HG03521 (cell line): Measurements from ENCODE around the gene SLITRK4.

Experiments
- ATAC-seq: cut with Tn5 transposase; IDR thresholded peaks from one replicate; pipeline ENCODE4 v1.9.1; 2021; ENCODE audit warnings: mild to moderate bottlenecking, moderate library complexity; ENCODE audit not compliant: unreplicated experiment

The SLITRK4 gene, protein sequence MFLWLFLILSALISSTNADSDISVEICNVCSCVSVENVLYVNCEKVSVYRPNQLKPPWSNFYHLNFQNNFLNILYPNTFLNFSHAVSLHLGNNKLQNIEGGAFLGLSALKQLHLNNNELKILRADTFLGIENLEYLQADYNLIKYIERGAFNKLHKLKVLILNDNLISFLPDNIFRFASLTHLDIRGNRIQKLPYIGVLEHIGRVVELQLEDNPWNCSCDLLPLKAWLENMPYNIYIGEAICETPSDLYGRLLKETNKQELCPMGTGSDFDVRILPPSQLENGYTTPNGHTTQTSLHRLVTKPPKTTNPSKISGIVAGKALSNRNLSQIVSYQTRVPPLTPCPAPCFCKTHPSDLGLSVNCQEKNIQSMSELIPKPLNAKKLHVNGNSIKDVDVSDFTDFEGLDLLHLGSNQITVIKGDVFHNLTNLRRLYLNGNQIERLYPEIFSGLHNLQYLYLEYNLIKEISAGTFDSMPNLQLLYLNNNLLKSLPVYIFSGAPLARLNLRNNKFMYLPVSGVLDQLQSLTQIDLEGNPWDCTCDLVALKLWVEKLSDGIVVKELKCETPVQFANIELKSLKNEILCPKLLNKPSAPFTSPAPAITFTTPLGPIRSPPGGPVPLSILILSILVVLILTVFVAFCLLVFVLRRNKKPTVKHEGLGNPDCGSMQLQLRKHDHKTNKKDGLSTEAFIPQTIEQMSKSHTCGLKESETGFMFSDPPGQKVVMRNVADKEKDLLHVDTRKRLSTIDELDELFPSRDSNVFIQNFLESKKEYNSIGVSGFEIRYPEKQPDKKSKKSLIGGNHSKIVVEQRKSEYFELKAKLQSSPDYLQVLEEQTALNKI

DNA sequence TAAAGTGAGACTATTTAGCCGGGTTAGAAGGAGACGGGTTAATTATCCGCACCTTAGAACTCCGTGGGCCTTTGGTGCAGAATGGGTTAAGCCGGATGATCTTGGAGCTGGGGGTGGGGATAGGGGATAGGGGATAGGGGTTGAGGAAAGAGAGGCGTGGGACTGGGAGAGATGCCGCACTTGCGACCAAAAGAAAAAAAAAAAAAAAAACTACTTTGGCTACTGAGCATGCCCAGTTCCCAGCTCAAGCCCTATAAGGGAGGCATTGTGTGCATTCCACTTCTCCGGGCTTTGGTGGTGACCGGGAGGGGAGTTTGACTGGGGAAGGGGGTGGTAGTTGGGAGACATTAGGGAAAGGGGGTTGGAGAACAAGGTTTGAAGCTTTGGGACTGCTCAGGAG, at the start of gene SLITRK4:
Gene SLITRK4 (minus strand): TSS at position 187 of the 400 bp plus-strand sequence. CDS start 4,993 bp downstream, outside the sequence.
- no peak for ATAC-seq

DNA sequence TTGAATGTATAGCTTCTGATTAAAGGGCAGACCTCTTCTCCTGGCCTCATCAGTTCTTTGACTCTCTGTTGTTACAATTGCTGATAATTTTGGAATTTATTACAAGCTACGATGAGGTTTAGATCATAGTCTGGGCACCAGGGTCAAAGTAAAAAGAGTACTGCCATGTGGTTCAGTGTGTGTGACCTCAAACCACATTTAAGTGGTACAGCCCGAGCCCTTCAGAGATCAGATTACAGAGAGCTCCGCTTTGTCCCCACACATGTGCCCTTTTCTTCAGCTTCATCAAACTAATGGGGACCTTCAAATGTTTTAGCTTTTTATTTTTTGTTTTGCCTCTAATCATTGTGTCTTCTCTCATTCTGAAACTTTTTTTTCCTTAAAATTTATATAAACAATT, 47.6 kb upstream of the SLITRK4 start:
- ATAC-seq = no peak

DNA sequence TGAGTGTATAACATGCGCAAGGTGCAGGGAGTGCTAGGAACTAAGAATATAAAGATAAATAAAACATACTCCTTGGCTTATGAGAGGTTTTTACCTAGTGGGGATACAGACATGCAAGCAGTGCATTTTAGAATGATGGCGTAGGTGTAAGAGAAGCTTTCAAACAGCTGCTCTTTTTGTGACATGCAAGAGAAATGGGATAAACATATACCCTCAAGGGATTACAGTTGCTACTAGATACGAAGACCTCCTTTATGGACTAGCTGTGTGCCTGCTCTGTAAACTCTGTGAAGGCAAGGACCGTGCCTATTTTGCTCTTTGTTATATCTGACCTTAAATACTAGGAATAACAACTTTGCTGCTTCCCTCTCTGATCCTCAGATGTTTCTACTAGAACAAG, 39.0 kb upstream of the SLITRK4 start:
- ATAC-seq = no peak

DNA sequence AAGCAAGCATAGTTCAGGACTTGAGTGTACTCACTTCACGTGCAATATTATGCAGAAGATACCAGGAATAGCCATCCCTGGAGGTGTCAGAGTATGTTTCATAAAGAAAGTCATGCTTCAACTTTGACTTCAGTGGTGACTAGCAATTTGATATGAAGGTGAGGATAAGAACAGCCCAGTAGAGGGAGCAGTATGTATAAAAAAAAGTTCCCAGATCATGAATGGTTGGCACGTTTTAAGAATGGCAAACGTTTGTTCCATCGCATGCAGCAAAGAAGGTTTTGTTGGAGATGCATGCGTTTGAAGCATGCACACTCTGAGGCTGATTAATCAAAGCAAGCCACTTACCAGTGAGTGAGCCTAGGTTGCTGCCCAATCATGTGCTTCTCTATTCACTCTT, 33.5 kb upstream of the SLITRK4 start:
- ATAC-seq = no peak

DNA sequence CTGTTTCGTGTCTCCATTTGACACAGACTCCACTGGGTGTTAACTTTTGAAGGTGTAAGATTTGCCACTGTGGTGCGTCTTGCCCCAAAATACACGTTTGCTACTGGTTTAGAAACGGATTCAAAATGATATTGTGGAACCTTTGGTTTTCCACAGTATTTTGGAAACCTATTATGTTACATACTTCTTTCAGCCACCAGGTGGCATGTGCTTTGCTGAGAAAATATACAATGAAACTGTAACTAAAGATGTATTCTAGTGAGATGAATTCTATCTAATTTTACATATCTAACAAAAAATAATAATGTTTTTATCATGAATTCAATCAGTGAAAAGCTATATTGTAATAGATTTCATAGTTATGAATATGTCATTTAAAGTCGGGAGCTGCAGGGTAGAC, 28.4 kb upstream of the SLITRK4 start:
- no peak for ATAC-seq

DNA sequence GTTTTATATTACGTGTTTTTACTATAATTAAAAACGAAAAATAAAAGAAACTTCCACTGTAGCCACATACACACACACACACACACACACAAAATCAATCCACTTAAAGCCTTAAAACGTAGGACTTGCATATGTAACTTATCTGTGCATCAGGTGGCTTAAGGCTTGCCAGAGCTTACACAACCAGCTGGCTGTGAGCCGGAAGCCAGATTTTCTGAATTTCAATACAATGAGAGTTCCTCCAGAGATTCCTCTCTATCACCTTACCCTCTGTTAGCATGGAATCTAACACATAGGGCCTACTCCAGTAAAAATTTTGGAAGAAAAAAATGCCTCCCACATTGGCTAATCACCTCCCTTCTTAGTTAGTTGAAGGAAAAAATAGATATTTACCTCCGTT, 27.9 kb upstream of the SLITRK4 start:
- no peak for ATAC-seq

DNA sequence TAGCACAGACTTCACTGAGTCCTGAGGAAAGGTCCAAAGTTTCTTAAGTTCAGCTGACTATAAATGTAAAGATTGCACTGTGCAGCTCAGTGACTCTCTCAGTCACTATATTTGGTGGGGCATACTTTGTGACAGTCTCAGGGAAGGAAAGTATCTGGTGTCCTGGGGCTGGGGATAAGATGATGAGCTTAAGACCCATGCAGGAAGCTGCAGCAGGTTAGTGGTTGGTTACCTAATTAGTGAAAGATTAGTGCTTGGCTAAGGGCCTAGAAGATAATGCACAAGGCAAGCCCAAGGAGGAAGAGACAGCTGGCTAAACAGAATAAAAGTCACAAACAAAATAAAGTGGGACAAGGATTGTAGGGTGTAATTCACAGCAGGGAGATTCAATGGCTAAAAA, 25.4 kb upstream of the SLITRK4 start:
- no peak for ATAC-seq

DNA sequence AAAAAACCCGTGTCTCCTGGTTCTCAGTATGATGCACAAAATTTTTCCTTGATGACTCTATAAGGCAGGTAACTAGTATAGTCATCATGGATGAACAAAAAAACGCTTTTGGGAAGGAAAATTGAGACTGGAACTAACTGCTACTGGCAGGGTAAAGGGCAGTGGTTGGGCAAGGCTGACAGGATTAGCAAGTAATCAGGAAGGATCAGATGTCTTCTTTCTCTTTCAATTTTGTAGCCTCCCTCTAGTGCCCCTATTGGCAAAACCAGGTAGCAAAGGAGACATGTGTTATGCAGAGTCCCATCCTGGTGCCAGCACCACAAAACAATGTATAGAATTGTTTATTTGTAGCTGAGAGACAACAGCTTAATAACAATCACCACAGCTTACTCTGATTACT, 12.8 kb upstream of the SLITRK4 start:
- no peak for ATAC-seq

DNA sequence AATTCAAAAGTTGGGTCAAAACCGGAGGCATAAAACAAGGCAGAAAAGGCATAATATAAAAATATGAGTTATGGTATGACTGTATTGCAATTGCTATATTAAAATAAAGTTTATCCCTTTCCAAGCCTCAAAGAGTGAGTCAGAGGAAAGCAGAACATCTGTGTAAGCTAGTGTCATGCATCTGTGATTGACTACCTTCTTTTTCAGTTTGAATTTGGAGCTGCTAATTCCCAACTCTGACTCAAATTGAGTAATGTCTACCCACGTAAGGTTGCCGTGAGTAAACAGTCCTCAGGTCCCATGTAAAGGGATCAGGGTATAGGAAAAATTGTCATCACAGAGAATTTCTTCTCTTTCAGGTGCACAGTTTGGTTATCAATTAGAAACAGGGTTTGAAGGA, 6.5 kb upstream of the SLITRK4 start:
- no peak for ATAC-seq

DNA sequence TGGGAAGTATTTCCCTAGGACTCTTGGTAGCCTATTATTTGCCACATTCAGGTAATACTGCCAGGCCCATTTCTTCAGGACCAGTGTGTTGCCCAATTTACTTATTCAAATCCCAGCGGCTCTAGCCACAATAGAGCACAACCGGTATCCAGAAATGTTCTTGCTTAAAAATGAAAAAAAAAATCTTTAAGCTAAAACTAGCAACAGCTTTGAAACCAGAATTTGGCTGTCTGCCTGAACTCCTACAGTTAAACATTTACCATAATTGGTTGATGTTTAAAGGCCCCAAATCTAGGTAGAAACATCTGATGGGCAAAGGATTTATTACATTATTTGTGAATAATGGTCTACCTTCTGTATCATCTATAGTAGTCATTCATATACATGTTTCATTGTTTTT, 930 bp upstream of the SLITRK4 start:
- ATAC-seq = no peak

DNA sequence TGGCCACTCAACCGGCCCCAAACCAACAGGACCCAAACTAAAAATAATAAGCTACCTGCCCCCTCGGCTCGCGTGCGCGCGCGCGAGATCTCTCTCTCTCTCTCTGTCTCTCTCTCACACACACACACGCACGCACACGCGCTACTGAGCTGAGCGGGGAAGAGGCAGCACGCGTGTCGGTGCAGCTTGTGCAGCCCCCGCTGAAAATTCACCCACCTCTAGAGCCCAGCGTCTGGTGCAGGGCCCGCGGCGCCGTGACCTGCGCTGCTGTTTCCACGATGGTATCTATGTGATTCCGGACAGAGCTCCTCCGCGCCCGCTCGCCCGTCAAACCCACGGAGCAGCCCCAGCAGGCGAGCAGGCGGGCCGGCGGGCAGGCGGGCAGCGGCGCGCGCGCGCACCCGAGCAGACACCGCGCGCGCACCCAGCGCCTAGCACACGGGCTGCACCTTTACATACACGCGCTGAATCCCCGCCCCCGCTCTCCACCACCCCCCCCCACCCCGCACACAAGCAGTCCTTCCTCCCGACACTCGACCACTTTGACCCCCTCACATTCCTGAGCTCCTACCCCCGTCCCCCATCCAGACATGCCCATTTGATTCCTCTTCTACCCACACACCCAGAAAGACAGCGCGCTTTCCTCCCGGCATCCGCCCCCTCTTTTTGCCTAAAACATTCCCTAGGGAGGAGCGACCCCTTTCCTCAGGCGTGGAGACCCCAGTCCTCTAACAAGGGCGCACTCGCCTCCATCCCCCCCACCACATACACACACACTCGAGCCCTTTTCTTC, 1.0 kb downstream of the SLITRK4 start:
- no peak for ATAC-seq

DNA sequence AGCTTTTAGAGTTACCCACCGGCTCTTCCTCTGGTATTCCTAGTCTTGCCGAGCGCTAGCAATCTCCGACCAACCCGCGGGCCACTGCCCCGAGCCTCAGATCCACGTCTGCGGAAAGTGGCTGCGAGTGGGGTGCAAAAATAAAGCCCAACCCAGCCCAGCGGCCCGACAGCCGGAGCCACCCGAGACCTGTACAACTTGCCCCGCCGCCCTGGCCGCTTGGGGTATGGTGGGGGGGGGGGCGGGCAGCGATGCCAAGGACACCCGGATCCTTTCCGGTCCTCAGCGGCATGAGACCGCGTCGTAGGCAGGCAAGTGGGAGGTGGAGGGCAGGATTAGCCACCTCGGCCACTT, 1.6 kb downstream of the SLITRK4 start:
- no peak for ATAC-seq

DNA sequence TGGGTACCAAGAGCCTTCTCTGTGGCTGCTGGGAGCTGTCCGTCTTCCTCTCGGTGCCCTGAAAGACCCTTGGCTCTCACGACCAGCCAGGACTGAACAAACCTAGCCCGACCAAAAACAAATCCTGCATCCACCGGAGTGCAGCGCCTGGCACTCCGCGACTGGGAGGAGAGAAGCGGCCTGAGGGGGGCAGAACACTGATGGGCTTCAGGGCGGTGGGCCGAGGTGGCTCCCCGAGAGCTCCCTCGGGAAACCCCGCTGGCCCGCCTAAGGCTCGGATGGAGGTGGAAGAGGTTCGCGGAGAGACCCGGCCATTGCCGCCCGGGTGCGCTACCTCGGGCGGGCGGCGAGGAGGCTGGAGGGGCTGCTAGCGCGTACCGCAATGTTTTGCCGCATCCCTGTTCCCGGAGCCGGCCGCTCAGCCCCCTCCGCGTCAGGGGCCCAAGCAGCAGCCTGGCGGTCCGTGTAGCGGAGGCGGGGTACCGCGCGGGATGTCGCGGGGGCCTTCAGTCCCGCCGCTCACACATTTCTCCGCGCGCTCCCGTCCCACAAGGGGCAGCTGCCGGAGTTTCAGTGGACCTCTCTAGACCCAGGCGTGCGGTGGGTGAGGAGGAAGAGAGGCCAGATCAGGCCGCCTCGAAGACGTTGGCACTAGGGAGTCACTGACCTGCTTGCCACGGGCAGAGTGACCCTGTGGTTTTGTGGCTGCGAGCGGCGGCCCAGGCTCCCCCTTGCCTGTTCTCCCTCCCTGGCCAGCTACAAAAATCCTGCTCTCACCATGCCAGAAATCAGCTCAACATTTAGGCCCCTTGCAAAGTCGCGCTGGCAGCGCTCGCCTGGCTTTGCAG, 2.2 kb downstream of the SLITRK4 start:
- no peak for ATAC-seq

DNA sequence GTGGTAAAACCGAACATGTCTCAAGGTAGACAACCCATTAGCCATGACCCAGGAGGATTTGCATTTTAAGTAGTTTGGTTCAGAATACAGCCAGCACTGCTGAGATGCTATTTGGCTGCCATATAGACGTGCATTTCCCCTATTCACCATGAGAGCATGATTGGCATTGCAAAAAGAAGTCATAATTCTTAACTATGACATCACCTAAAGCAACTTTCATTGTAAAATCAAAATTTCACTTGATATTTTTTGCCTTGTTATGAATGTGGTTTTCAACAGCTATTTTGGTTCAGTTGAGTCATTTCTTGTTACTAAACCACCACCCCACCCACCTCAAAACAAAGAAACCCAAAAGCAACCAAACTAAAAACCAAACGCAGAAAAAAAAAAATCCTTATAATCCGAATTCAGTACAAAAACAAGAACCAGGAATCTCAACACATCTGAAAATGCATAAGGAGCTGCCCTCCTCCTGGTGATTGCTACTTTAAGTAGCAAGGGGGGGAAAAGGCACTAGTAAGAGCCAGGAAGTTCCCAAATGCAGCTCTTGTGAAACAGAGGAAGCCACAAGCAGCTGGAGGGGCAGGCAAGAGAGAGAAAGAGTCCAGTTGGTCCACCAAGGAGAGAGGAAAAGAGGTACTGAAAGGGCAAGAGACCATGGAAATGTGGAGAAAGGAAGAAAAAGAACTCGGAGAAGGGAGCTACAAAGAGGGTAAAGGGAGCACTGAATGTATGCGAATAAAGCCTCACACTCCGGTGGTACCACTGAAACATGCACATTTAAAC, 3.1 kb downstream of the SLITRK4 start:
- no peak for ATAC-seq

DNA sequence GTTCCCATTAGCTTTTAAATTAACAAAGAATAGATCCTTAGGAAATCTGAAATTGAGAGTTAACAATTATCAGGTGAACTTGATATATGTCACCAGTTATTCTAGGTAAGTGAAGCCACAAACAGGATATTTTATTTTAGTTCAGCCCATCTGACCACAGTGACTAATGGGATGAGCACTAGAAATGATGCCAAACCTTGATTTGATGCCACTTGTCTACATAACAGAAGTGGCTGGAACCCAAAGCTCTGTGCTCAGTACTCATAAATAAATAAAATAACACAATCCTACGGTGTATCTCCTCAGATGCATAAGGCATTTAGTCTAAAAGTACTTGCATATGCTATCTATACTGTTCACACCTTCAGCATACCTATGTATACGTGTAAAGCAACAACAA, 12.2 kb downstream of the SLITRK4 start:
- ATAC-seq = no peak

DNA sequence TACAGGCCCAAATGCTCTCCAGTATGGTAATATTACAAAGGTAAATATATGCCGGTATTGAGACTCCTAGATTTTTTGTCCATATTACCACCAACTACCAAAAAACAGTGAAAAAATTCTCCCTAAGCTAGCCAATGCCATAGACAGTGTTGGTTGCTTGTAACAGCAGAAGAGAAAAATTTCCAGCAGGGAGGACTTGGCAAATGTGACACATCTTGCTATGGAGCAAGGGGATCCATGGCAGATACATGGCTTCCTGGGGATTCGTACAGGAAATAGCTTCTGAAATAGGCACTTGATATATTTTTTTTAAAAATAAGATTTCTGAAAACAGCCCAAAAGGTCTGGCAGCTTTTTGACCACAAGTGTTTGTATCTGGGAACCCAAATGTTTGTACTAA, 14.6 kb downstream of the SLITRK4 start:
- no peak for ATAC-seq

DNA sequence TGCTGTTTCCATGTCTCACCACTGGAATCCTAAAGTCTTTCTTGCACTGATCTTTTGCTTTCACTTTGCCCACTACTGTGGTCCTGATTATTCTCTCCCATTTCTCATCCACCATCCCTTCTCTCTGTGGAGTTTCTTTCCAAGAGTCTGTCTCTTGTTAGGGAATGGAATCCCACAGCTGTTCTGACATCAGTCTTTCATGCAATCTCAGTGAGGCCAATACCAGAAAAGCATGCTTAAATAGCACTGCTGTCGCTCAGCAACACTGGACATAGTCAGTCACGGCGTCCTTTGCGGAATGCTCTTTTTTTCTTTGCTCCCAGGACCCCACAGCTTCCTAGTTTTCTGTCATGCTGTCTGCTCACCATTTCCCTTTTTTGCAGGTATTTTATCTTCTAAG, 20.1 kb downstream of the SLITRK4 start:
- no peak for ATAC-seq

DNA sequence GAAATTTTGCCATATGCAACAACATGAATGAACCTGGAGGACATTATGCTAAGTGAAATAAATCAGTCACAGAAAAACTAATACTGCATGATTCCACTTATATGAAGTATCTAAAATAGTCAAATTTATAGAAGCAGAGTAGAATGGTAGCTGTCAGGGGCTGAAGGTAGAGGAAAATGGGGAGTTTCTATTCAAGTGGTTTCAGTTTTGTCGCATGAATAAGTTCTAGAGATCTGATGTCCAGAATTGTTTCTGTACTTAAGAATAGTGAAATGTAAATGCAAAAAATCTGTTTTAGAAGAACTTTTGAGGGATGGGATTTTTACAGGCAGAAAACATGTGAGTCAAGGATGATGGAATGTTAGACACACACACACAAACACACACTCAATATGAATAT, 34.1 kb downstream of the SLITRK4 start:
- no peak for ATAC-seq

DNA sequence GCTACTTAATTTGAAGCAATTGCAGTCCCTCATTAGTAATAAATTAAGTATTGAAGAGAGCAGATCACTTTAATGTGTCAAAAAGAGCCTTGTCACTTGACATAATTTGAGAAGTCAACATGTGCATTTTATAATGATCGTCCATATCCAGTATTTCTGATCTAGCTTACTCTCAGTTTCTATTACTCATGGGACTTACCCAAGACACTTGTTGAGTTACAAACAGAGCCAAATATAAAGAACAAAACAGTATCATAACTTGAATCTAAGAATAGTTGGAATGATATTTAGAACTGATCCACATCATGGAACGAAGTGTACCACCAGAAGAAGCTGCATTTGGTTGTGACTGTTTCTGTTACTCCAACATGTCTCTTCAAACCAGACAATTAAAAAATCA, 54.7 kb downstream of the SLITRK4 start:
- no peak for ATAC-seq

DNA sequence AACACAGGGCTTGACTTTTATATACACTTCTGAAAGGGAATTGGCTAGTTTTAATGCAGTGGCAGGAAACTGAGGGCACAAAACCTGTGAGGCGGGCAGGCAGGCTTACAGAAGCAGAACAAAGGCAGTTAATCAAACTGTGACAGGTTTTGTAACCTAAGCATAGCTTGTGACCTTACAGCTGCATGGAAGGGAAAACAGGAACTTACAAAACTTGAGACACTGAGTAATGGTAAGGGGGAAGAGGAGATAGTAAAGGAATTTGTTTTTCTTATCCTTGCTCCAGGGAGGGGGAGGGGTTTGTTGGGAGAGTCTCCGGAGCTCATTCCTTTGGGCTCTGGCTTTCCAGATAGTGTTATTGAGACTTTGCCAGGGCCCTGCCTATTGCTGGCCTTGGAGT, 55.6 kb downstream of the SLITRK4 start:
- no peak for ATAC-seq
